Hindlimb muscle (tissue), 1 donor: ENCODE data around the gene DCP2. TPM values are rescaled to one million over a fixed set of nuclear protein-coding genes. Genes with fewer than 3 reads are reported as not detected.

Experiments used
- DNase-seq: peaks from one replicate; pipeline ENCODE4 v3.0.0-alpha.2; 2013
- polyA plus RNA-seq: library from polyadenylated mRNA; unstranded; fragments of 120-200 nt; gene quantifications from one replicate; pipeline ENCODE4 v1.2.1, GENCODE V29; 2013; ENCODE audit not compliant: insufficient read length

The DCP2 gene
- polyA plus RNA-seq, 1 donor, result 23.5 TPM

DNA sequence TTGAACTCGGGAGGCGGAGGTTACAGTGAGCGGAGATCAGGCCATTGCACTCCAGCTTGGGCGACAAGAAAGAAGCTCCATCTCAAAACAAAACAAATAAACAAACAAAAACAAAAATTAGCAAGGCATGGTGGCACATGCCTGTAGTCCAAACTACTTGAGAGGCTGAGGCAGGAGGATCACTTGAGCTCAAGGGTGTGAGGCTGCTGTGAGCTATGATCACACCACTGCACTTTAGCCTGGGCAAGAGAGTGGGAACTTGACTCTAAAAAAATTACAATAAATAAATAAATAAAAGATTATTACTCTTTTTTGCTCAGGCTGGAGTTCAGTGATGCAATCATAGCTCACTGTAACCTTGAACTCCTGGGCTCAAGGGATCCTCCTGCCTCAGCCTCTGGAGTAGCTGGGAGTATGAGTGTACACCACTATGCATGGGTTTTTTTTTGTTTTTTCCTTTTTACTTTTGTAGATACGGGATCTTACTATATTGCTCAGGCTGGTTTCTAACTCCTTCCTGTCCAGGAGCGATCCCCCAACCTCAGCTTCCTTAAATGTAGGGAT is 9.0 kb upstream of the DCP2 start:
- no peak for DNase-seq

DNA sequence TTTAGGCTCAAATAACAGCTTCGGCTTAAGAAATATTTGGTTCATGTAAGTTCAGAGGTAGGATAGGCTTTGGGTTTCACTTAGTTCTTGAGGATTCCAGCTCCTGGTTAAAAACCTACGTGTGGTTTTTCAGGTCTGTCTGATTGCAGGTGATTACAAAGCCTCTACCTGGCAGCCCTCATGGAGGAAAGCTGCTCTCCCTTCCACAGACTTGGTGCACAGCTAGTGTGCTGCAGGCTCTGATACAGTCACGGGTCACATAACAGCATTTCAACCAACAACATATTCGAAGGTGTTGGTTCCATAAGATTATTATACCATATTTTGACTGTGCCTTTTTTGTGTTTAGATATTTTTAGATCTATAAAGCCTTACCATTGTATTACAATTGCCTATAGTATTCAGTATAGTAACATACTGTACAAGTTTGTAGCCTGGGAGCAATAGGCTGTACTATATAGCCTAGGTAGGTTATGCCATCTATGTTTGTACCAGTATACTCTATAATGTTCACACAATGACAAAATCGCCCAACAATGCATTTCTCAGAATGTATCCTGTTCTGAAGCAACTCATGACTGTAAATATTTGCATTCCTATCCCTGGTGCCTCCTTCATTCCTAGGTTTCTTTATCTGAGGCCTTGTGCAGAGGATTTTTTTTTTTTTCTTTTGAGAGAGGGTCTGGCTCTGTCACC is 8.0 kb upstream of the DCP2 start:
- DNase-seq, result no peak

DNA sequence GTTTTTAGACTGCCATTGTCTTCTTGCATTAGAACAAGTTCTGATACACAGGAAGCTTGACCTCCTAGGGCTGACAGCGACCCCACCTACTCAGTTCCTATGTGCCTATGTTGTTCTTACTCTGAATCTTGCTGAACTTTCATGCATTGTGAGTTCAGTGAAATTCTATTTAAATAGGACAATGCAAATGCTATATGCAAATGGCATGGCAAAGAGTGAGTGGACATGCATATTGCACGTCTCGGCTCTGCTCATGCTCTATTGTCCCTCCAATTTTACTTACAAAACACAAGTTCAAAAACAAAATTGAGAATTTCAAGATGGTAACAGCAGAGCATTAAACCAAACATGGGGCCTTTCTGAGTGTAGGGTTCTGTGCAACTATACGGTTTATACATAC is 5.3 kb upstream of the DCP2 start:
- no peak for DNase-seq

- no peak for DNase-seq
These were observed 3.6 kb upstream of the DCP2 start for GRCh38 chr5:112973036-112973435.

- no peak for DNase-seq
These were observed 2.7 kb upstream of the DCP2 start for GRCh38 chr5:112973904-112974303.

GRCh38 chr5:112974901-112975300 is 1.7 kb upstream of the DCP2 start:
- DNase-seq, result no peak

DNA sequence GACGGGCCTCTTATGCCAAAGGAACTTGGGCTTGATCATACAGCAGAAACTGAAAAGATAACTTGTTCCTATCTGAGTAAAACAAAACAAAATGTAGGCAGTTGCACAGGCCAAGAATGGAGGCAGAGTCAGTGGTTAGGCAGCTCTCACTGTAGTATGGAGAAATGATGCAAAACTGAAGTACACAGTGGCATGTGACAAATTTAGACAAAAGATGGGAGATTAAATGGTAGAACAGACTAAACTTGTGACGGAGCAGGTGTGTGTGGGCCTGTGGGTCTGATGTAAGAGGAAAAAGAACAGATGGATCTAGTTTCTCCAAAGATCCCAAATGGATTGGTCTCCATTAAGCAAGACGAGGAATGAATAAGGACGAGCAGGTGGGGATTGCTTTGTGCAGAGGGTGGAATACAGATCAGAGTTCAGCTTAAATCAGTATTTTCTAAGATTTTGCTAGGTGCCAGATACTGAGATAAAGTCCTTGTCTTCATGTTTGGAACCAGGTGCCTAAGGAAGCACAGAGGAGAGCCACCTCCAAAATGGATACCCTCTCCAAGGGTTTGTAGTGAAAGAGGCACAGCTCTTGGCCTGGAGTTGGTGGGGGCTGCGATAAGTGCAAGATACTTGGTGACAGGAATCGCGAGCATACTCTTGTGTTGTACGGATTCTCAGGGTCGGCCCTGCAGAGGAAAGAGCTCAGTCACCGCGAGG is 722 bp upstream of the DCP2 start:
- no peak for DNase-seq

GRCh38 chr5:112977440-112977861 is 853 bp downstream of the DCP2 start:
- DNase-seq, result no peak

- no peak for DNase-seq
These were observed 2.2 kb downstream of the DCP2 start for GRCh38 chr5:112978836-112979235.

DNA sequence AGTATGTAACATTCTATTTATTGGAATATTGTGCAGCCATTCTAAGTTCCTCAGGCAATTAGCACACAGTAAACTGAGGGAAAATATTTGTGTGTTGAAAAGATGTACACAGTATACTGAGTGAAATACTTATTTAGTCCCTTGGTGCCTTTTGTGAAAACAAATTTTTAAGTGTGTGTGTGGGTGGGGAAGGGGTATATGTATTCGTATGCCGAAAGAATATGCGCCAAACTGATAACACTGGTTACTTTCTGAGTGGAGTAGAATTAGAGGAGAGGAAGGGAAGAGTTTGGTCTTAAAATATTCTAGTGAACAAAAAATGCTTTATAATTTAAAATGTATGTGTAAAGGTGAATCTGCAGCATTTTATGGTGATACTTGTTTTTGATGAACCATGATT is 3.1 kb downstream of the DCP2 start:
- no peak for DNase-seq

DNA sequence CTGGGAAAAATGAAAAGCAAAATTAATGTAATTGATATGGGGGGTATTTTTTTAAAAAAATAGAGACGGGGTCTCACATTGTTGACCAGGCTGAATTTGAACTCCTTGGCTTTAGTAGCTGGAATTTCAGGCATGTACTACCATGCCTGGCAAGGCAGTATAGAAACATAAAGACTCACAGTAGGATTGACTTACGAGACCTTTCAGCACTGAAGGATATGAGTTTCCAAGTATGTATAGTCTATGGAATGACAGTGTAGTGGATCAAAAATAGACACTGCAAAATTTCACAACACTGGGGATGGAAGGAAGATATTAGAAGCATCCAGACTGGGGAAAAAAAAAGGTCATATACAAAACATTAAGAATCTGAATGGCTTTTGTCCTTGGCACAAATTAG is 6.8 kb downstream of the DCP2 start:
- no peak for DNase-seq

- no peak for DNase-seq
These were observed 9.6 kb downstream of the DCP2 start for GRCh38 chr5:112986224-112986623.

- peak; percentile 78 for DNase-seq
These were observed 19.4 kb downstream of the DCP2 start for GRCh38 chr5:112995764-112996618.

DNA sequence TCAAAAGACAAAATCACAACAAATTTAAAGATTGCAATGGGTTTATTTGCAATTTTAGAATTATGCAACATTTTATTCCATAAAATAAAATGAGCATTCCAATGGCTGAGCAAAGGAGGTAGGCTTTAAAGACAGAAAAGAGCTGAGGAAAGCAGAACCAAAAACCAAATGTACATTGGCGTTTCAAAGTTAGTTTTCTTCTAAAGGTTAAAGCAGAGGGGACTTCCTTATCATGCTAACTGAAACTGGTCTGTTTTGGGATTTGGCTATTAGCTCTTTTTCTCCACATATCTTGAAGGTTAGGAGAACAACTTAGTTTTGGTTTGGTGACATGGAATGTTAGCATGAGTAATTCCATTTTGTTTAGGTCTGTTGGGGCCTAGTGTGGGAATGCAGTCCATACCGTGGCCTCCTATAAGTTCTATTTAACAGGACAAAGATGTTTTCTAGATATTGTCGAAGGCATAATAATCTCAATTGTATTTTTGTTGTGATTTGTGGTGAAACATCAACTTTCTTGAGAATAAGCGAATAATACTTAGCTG is 20.3 kb downstream of the DCP2 start:
- no peak for DNase-seq

DNA sequence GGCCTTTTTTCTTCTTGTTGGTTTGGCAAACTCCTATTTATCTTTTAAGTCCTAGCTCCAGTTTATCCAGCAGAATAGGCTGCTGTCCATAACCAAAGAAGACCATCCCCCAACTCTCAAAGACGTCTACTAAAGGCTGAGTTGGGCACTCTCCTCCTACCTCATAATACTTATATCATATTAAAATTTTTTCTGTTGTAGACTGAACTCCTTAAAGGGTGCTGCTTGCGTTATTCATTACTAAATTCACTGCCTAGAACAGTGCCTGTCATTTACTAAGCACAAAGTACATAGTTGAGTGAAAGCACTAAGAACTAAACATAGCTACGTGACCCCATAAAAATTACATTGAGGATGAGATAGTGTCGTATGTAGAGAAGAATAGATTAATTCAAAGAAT is 21.7 kb downstream of the DCP2 start:
- DNase-seq, result no peak

- no peak for DNase-seq
These were observed 23.9 kb downstream of the DCP2 start for GRCh38 chr5:113000466-113000865.

DNA sequence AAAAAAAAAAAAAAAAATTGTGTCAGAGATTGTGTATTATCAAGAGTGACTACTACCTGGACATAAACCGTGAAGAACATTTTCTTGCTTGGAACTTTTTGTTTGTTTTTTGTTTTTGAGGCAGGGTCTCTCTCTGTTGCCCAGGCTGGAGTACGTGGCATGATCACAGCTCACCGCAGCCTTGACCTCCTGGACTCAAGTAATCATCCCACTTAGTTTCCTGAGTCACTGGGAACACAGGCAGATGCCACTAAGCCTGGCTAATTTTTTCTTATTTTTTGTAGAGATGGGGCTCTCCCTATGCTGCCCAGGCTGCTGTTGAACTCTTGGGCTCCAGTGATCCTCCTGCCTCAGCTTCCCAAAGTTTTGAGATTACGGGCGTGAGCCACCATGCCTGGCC is 25.8 kb downstream of the DCP2 start:
- DNase-seq, result no peak

GRCh38 chr5:113003763-113004162 is 27.2 kb downstream of the DCP2 start:
- no peak for DNase-seq

- DNase-seq, result no peak
These were observed 28.9 kb downstream of the DCP2 start for GRCh38 chr5:113005454-113005853.

DNA sequence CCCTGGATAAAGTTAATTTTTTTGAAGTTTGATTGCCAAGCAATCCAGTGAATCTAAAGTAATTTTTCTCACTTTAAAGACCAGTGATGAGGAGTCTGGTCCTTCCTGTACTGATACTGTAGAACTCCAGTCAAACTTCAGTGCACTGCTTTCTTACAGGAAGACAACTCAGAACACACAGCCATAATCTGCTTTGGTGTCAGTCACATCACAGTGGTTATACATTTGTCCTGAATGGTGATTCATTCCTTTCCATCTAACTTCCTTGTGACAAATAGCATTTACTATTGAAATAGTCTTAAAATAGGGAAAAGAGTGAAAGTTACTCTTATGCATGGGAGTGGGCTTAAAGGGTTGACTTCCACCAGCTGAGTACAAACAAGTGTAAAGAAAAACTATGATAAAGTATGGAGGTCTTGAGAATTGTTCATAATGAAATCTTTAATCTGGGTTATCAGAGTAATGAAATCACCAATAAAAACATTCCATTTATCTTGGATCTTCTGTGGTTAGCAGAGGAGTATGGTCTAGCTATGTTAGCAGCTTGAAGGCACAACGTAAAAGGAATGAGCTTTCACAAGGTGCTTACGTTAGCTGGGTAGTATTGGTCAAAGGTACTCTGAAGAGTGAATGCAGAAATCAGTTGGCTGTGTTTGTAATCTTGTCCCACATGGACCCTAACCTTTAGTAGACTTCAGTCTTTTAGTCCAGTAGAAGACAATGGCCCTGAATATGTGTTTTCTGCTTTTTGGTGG is 41.5 kb downstream of the DCP2 start:
- no peak for DNase-seq

GRCh38 chr5:113020461-113021273 is 44.1 kb downstream of the DCP2 start:
- no peak for DNase-seq
